Astrocyte (in vitro differentiated cells and primary cell): Measurements from ENCODE around the gene ASB1. TPM values are rescaled to one million over a fixed set of nuclear protein-coding genes. Genes with fewer than 3 reads are reported as not detected.

Experiments
- DNase-seq: peaks from one replicate; pipeline ENCODE4 v3.0.0-alpha.2; 2010; ENCODE audit warnings: low read depth
- FAIRE-seq: peaks from 2 replicates; lab custom pipeline; 2011; peaks lifted over from hg19 to GRCh38; lab: Jason Lieb, UNC
- H2AFZ ChIP-seq: 2 replicates; pipeline ENCODE4 v1.6.0; 2012; ENCODE audit warnings: low read depth, low read length, inconsistent platforms
- H3K27ac ChIP-seq: 2 replicates; pipeline ENCODE4 v1.5.1; 2011; ENCODE audit warnings: low read depth, low read length, inconsistent platforms
- H3K27me3 ChIP-seq: 2 replicates; pipeline ENCODE4 v1.6.0; 2011; ENCODE audit warnings: low read length, inconsistent platforms; ENCODE audit not compliant: insufficient read depth
- H3K36me3 ChIP-seq: 2 replicates; pipeline ENCODE4 v1.5.1; 2011; ENCODE audit warnings: low read length, inconsistent platforms; ENCODE audit not compliant: insufficient read depth
- H3K4me1 ChIP-seq: 2 replicates; pipeline ENCODE4 v1.5.1; 2011; ENCODE audit warnings: low read length, inconsistent platforms; ENCODE audit not compliant: insufficient read depth
- H3K4me2 ChIP-seq: 2 replicates; pipeline ENCODE4 v1.6.0; 2012; ENCODE audit warnings: low read length, inconsistent platforms
- H3K4me3 ChIP-seq: 2 replicates; pipeline ENCODE4 v1.5.1; 2011; ENCODE audit warnings: low read depth, mild to moderate bottlenecking, low read length, inconsistent platforms; ENCODE audit not compliant: insufficient read depth
- H3K79me2 ChIP-seq: 2 replicates; pipeline ENCODE4 v1.6.0; 2012; ENCODE audit warnings: mild to moderate bottlenecking, low read length, inconsistent platforms; ENCODE audit not compliant: insufficient read depth
- H3K9ac ChIP-seq: 2 replicates; pipeline ENCODE4 v1.6.0; 2012; ENCODE audit warnings: mild to moderate bottlenecking, low read length, inconsistent platforms
- H3K9me3 ChIP-seq: 2 replicates; pipeline ENCODE4 v1.5.1; 2012; ENCODE audit warnings: low read depth, mild to moderate bottlenecking, low read length, inconsistent platforms; ENCODE audit not compliant: insufficient read depth
- H4K20me1 ChIP-seq: 2 replicates; pipeline ENCODE4 v1.6.0; 2012; ENCODE audit warnings: low read length, inconsistent platforms; ENCODE audit not compliant: insufficient read depth
- H3K27ac Mint-ChIP-seq: one replicate; pipeline ENCODE4 v1.8.0; 2021; ENCODE audit warnings: mild to moderate bottlenecking, mixed read lengths; ENCODE audit not compliant: unreplicated experiment
- H3K27me3 Mint-ChIP-seq: one replicate; pipeline ENCODE4 v1.8.0; 2021; ENCODE audit warnings: low read depth, mixed read lengths; ENCODE audit not compliant: unreplicated experiment
- H3K36me3 Mint-ChIP-seq: one replicate; pipeline ENCODE4 v1.8.0; 2021; ENCODE audit warnings: low read depth, mixed read lengths; ENCODE audit not compliant: unreplicated experiment
- H3K4me1 Mint-ChIP-seq: one replicate; pipeline ENCODE4 v1.8.0; 2021; ENCODE audit warnings: low read depth, mixed read lengths; ENCODE audit not compliant: unreplicated experiment
- H3K4me3 Mint-ChIP-seq: one replicate; pipeline ENCODE4 v1.8.0; 2021; ENCODE audit warnings: mild to moderate bottlenecking, moderate library complexity, mixed read lengths; ENCODE audit not compliant: unreplicated experiment
- H3K9me3 Mint-ChIP-seq: one replicate; pipeline ENCODE4 v1.8.0; 2021; ENCODE audit warnings: mild to moderate bottlenecking, mixed read lengths; ENCODE audit not compliant: unreplicated experiment
- CTCF ChIP-seq: IDR thresholded peaks from 2 replicates; pipeline ENCODE4 v1.5.1; 2011; ENCODE audit warnings: low read depth, mild to moderate bottlenecking, inconsistent platforms, low read length, moderate library complexity; ENCODE audit not compliant: insufficient read depth
- EZH2 ChIP-seq: IDR thresholded peaks from 2 replicates; pipeline ENCODE4 v1.6.1; 2012; ENCODE audit warnings: mild to moderate bottlenecking, low read length, inconsistent platforms; ENCODE audit not compliant: insufficient read depth
- total RNA-seq: library from RNA; stranded (reverse); gene quantifications from 2 replicates; pipeline ENCODE4 v1.2.1, GENCODE V29; 2021

Gene ASB1
- total RNA-seq, 1 donor from 2014 or later, result 30.6 TPM

- no peaks in the 10 kb centered on the region for H4K20me1 ChIP-seq
- Mint-ChIP-seq H3K4me3 (no peak overlapping the region), H3K4me1 (no peaks in the 10 kb centered on the region), H3K27me3 (peaks cover 15% of the 10 kb centered on the region), H3K36me3 (no peaks in the 10 kb centered on the region), H3K9me3 (peaks cover 15% of the 10 kb centered on the region), H3K27ac (no peak overlapping the region)
- no peak overlapping the region for H3K4me3 ChIP-seq
- no peak overlapping the region for H3K9ac ChIP-seq
- H3K27me3 ChIP-seq, result no peaks in the 10 kb centered on the region
- H3K4me1 ChIP-seq, result peaks cover 23% of the 10 kb centered on the region
- FAIRE-seq (no peak), DNase-seq (no peak)
- no peaks in the 10 kb centered on the region for H3K9me3 ChIP-seq
- no peaks in the 10 kb centered on the region for H3K36me3 ChIP-seq
- H3K4me2 ChIP-seq, result no peak overlapping the region
- H3K27ac ChIP-seq, result no peak overlapping the region
- no peaks in the 10 kb centered on the region for H3K79me2 ChIP-seq
- no peak overlapping the region for H2AFZ ChIP-seq
- TF ChIP-seq EZH2 (no peak), CTCF (no peak)
Observed at GRCh38 chr2:238461491-238461890, 34.8 kb downstream of the ASB1 start.

GRCh38 chr2:238461916-238462315, 35.2 kb downstream of the ASB1 start:
- TF ChIP-seq CTCF (no peak), EZH2 (no peak)
- peaks cover 15% of the 10 kb centered on the region for H3K27me3 Mint-ChIP-seq
- no peaks in the 10 kb centered on the region for H3K9me3 ChIP-seq
- no peak overlapping the region for H3K4me2 ChIP-seq
- peaks cover 11% of the 10 kb centered on the region for H3K9me3 Mint-ChIP-seq
- H4K20me1 ChIP-seq, result no peaks in the 10 kb centered on the region
- no peaks in the 10 kb centered on the region for H3K36me3 Mint-ChIP-seq
- H3K79me2 ChIP-seq, result no peaks in the 10 kb centered on the region
- peaks cover 23% of the 10 kb centered on the region for H3K4me1 ChIP-seq
- H3K4me1 Mint-ChIP-seq, result no peaks in the 10 kb centered on the region
- no peak overlapping the region for H3K27ac ChIP-seq
- no peak overlapping the region for H2AFZ ChIP-seq
- no peaks in the 10 kb centered on the region for H3K36me3 ChIP-seq
- H3K4me3 Mint-ChIP-seq, result no peak overlapping the region
- FAIRE-seq (no peak), DNase-seq (no peak)
- H3K9ac ChIP-seq, result no peak overlapping the region
- no peak overlapping the region for H3K4me3 ChIP-seq
- no peak overlapping the region for H3K27ac Mint-ChIP-seq
- no peaks in the 10 kb centered on the region for H3K27me3 ChIP-seq

- no peak overlapping the region for H3K4me3 ChIP-seq
- no peak overlapping the region for H3K9ac ChIP-seq
- Mint-ChIP-seq H3K4me3 (no peak overlapping the region), H3K27ac (no peak overlapping the region), H3K36me3 (no peaks in the 10 kb centered on the region), H3K27me3 (peaks cover 15% of the 10 kb centered on the region), H3K4me1 (no peaks in the 10 kb centered on the region), H3K9me3 (peaks cover 4% of the 10 kb centered on the region)
- H3K4me2 ChIP-seq, result no peak overlapping the region
- peaks cover 14% of the 10 kb centered on the region for H3K4me1 ChIP-seq
- DNase-seq (no peak), FAIRE-seq (peak; percentile 95)
- no peaks in the 10 kb centered on the region for H3K27me3 ChIP-seq
- no peaks in the 10 kb centered on the region for H4K20me1 ChIP-seq
- H3K9me3 ChIP-seq, result no peaks in the 10 kb centered on the region
- no peak overlapping the region for H2AFZ ChIP-seq
- no peaks in the 10 kb centered on the region for H3K36me3 ChIP-seq
- TF ChIP-seq EZH2 (no peak), CTCF (peak; percentile 63)
- H3K79me2 ChIP-seq, result no peaks in the 10 kb centered on the region
- no peak overlapping the region for H3K27ac ChIP-seq
Observed at GRCh38 chr2:238462782-238463396, 36.2 kb downstream of the ASB1 start.
